ENCODE measurements around the gene IGSF3.

- TF ChIP-seq POLR2A (IDR thresholded peaks at IDR 0.05) = no peak
- TF ChIP-seq CTCF (IDR thresholded peaks at IDR 0.05) = no peak
These were observed 39.3 kb upstream of the IGSF3 start for GRCh38 chr1:116706841-116707240.
